ENCODE measurements around the gene LCMT1. TPM values are rescaled to one million over a fixed set of nuclear protein-coding genes. Genes with fewer than 3 reads are reported as not detected.

Gene LCMT1
- total and polyA plus RNA-seq, 8 donors: 23.2 to 35.0 (median 30.2) TPM

- no peak overlapping the region for H3K27ac ChIP-seq
- ATAC-seq (no peak), DNase-seq (no peak), FAIRE-seq (no peak)
- no peaks in the 10 kb centered on the region for H3K36me3 ChIP-seq
- no peaks in the 10 kb centered on the region for H3K4me1 ChIP-seq
- intact Hi-C loops (cut with DNase I): no loop called here
- H3K9me3 ChIP-seq: no peaks in the 10 kb centered on the region
- WGBS, 2 donors: 79 to 87% methylated on average over 5 of the region's 5 CpGs
- TF ChIP-seq, protein P1, sequence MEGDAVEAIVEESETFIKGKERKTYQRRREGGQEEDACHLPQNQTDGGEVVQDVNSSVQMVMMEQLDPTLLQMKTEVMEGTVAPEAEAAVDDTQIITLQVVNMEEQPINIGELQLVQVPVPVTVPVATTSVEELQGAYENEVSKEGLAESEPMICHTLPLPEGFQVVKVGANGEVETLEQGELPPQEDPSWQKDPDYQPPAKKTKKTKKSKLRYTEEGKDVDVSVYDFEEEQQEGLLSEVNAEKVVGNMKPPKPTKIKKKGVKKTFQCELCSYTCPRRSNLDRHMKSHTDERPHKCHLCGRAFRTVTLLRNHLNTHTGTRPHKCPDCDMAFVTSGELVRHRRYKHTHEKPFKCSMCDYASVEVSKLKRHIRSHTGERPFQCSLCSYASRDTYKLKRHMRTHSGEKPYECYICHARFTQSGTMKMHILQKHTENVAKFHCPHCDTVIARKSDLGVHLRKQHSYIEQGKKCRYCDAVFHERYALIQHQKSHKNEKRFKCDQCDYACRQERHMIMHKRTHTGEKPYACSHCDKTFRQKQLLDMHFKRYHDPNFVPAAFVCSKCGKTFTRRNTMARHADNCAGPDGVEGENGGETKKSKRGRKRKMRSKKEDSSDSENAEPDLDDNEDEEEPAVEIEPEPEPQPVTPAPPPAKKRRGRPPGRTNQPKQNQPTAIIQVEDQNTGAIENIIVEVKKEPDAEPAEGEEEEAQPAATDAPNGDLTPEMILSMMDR (IDR thresholded peaks at IDR 0.05): no peak
- H3K4me3 ChIP-seq: no peak overlapping the region
- no peaks in the 10 kb centered on the region for H3K27me3 ChIP-seq
These were observed 11.0 kb upstream of the LCMT1 start for GRCh38 chr16:25100511-25100910.

DNA sequence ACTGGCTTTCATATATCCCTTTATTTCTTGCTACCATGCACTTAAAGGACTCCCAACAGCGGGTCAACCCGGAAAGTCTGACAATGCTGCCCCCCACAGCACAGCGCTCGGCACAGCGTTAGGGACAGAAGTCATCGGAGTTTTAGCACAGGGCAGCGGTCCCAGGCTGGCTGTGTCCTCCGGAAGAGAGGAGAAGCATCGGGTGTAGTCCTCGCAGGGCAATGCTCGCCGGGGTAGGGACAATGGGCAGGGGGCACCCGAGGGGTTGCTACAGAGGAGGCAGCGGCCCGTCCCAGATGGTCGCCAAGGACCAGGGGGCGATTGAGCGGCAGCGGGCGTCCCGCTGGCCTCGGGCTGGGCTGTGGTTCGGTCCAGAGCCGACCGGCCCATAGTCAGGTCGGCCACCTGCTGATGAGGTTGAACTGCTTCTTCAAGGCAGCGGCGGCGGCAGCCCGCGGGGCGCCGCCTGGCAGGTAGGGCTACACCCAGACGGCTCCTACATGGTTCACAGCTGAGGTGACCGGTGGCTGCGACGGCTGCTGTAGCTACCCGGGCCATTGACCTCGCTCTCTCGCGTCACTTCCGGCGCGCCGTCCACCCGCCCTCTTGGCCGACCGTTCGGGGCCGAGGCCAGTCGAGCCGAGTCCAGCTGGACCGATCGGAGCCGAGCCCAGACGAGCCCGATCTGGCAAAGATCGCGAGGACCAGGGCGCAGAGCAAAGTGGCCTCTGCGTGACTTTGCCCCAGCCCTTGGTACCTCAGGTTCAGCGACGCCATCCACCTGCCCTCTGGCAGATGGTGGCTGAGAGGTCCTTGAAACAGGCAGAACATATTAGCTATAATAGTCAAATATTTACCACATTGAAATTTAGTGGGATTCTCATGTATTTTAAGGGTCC lies 4.7 kb upstream of the LCMT1 start:
- peaks cover 4 to 12% (median 8%) of the 10 kb centered on the region in 3 donors for H3K4me1 ChIP-seq
- H3K4me3 ChIP-seq: peak overlapping the region; percentile 73 to 95 (median 86)
- no peaks in the 10 kb centered on the region for H3K36me3 ChIP-seq
- intact Hi-C loops (cut with DNase I): no loop called here
- peak; percentile 95 to 99 (median 97) for DNase-seq
- TF ChIP-seq, protein P1 (IDR thresholded peaks at IDR 0.05): no peak
- ATAC-seq: peak; percentile 85 to 91 (median 89)
- peak overlapping the region; percentile 77 to 86 (median 82) for H3K27ac ChIP-seq
- no peaks in the 10 kb centered on the region for H3K27me3 ChIP-seq
- H3K9me3 ChIP-seq: no peaks in the 10 kb centered on the region
- FAIRE-seq: no peak
- 0% methylated on average over 56 to 63 of the region's 63 CpGs for WGBS, 2 donors

DNA sequence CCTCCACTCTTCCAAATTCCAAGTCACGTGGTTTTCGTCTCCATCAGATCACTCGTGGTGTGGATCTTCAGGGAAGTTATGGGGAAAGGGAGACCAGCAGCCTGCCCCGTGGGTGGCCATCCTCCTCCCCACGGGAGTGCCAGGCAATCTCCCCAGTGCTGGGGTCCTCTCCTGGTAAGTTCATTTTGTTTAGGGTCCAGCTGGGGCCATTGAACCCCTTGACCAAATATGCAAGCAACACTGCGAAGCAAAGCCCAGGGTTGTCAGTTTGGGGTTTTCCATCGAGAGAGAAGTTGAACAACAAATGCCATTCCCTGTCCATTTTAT lies 4.1 kb upstream of the LCMT1 start:
- peaks cover 4 to 15% (median 11%) of the 10 kb centered on the region in 3 donors for H3K4me1 ChIP-seq
- peak overlapping the region; percentile 77 to 86 (median 82) for H3K27ac ChIP-seq
- intact Hi-C loops (cut with DNase I): no loop called here
- ATAC-seq: no peak
- no peak for FAIRE-seq
- 43 to 51% methylated on average over 7 of the region's 7 CpGs for WGBS, 2 donors
- TF ChIP-seq, protein P1 (IDR thresholded peaks at IDR 0.05): no peak
- peak overlapping the region; percentile 73 to 95 (median 86) for H3K4me3 ChIP-seq
- DNase-seq: peak in 2 of 6 donors; percentile 25 to 39
- no peaks in the 10 kb centered on the region for H3K9me3 ChIP-seq
- H3K36me3 ChIP-seq: no peaks in the 10 kb centered on the region
- H3K27me3 ChIP-seq: no peaks in the 10 kb centered on the region

DNA sequence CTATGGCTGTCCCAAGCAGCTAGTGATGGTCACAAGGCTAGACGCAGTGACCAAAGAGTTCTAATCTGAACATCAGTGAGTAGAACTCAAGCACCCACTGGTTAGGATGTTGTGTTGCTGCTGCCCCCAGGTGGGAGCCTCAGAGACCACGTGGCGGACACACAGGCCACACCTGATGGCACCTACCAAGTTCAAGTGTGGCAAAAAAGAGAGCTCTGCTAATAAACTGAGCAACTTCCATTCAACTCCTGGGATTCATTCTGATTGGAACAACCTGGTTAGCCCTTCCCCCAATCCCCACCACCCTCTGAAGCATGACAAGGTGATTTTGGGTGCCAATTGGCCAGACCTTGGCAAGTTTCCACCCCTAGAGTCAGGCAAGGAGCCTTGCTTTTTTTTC lies 3.5 kb upstream of the LCMT1 start:
- Histone ChIP-seq H3K4me1 (peaks cover 5 to 17% (median 14%) of the 10 kb centered on the region in 3 donors), H3K4me3 (no peak overlapping the region), H3K27me3 (no peaks in the 10 kb centered on the region), H3K9me3 (no peaks in the 10 kb centered on the region), H3K27ac (no peak overlapping the region), H3K36me3 (no peaks in the 10 kb centered on the region)
- 82 to 85% methylated on average over 3 of the region's 3 CpGs for WGBS, 2 donors
- TF ChIP-seq, protein P1 (IDR thresholded peaks at IDR 0.05): no peak
- DNase-seq (peak in 1 of 6 donors; percentile 20), ATAC-seq (no peak), FAIRE-seq (no peak)
- intact Hi-C loops (cut with DNase I): no loop called here

DNA sequence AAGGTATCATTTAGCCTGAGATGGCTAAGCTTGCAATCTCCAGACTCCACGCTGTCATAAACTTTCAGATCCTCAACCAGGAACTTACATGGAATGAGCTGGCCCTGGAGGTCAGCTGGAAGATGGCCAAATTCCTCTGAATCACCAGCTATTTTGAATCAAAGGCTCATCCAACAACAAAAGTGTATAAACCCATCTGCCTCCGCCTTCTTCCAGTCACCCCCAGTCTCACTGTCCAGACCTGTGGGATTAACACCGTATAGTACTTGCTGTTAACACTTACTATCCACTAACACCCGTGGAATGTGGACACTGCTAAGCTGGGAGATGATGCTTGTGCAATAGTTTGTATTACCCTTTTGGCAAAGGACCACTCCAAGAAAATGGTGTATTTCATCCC lies 1.9 kb upstream of the LCMT1 start:
- intact Hi-C loops (cut with DNase I): no loop called here
- FAIRE-seq (no peak), DNase-seq (peak in 2 of 6 donors; percentile 18 to 41), ATAC-seq (no peak)
- Histone ChIP-seq H3K4me1 (peaks cover 6 to 17% (median 14%) of the 10 kb centered on the region in 3 donors), H3K4me3 (no peak overlapping the region), H3K9me3 (no peaks in the 10 kb centered on the region), H3K36me3 (no peaks in the 10 kb centered on the region), H3K27me3 (no peaks in the 10 kb centered on the region), H3K27ac (no peak overlapping the region)
- TF ChIP-seq, protein P1 (IDR thresholded peaks at IDR 0.05): no peak
- 66 to 70% methylated on average over 4 of the region's 4 CpGs for WGBS, 2 donors

Measured in pancreas (tissue), 10 donors.